ENCODE results near the gene MAP7D2. TPM values are rescaled to one million over a fixed set of nuclear protein-coding genes. Genes with fewer than 3 reads are reported as not detected.

MAP7D2 gene
- total RNA-seq, 1 experiment from 2014 or later, result 1.9 TPM

DNA sequence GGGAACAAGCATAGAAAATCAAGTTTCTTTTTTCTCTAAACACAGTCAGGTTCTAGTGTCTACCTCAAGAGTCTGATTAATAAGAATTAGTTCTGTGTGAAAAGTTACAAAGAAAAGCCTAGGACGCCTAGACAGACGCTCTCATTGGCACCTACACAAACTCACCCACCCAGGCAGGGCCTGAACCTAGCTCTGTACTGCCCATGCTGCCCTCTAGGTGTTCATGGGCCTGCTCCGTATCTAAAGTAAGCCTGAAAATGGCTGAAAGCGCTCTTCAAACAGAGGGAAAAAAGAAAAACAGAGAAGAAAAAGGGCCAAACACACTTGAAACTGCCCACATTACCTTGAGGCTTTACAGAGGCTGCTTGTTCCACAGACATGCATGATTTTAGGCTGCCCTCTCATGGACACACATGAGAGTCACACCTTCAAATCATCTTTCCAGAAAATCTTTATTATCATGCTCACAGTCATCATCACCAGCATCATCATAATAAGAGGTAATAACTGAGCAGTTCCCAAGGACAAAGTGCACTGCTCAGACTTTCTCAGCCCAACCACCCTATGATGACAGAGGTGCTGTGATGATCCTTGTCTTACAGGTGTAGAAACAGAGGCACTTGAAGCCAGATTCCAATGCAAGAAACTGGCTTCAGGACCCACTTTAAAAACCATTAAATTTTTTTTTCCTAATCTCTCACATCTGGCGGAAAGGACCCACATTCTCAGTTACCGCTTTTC is 49.6 kb downstream of the MAP7D2 start:
- WGBS (ENCODE audit: extremely low coverage, insufficient read length, low lambda C conversion rate), result no CpG with 5 or more reads among the region's 6 CpGs
- Histone ChIP-seq H3K4ac (ENCODE audit: low read depth, low read length) (no peak overlapping the region), H3K27me3 (ENCODE audit: insufficient read depth, low read length) (0 out of 2 replicates have a peak, but pooled peaks cover 3% of the 10 kb centered on the region), H3K23me2 (ENCODE audit: insufficient read length, low read depth, low read length, poor library complexity, severe bottlenecking) (no peaks in the 10 kb centered on the region), H3K9me3 (ENCODE audit: control insufficient read depth, low read depth, low read length) (peaks cover 48% of the 10 kb centered on the region), H3K79me1 (ENCODE audit: insufficient read depth, low read depth, low read length, poor library complexity, severe bottlenecking) (no peaks in the 10 kb centered on the region), H3K4me2 (ENCODE audit: insufficient read depth, insufficient read length, low read length) (no peak overlapping the region), H3K18ac (ENCODE audit: insufficient read length, low read depth, low read length) (no peak overlapping the region), H3T11ph (ENCODE audit: low read length) (no peak overlapping the region), H2BK120ac (ENCODE audit: low read depth, low read length, poor library complexity, severe bottlenecking) (no peak overlapping the region), H3K14ac (ENCODE audit: insufficient read depth, low read length) (no peak overlapping the region), H2BK20ac (ENCODE audit: low read depth, low read length, poor library complexity, severe bottlenecking) (no peak overlapping the region), H2AFZ (ENCODE audit: low read length) (peak overlapping the region; percentile 45), H3K9ac (ENCODE audit: extremely low read depth, insufficient read length, low read length) (no peak overlapping the region), H3K23ac (ENCODE audit: insufficient read length, low read depth, low read length) (no peak overlapping the region), H2BK12ac (ENCODE audit: insufficient read length, low read depth, low read length) (no peak overlapping the region), H4K8ac (replicated peaks; ENCODE audit: insufficient read length, low read depth, low read length) (no peak overlapping the region), H3K79me2 (ENCODE audit: insufficient read depth, low read length) (no peaks in the 10 kb centered on the region), H2AK5ac (ENCODE audit: insufficient read length, low read length) (no peak overlapping the region), H2BK5ac (ENCODE audit: insufficient read length, low read length) (no peak overlapping the region), H4K20me1 (ENCODE audit: control insufficient read depth, insufficient read depth, insufficient read length) (no peaks in the 10 kb centered on the region), H3K4me1 (ENCODE audit: insufficient read depth, low read length) (no peaks in the 10 kb centered on the region), H3K27ac (ENCODE audit: insufficient read length, low read depth, low read length) (no peak overlapping the region), H4K91ac (ENCODE audit: insufficient read length, low read depth, low read length) (no peak overlapping the region), H2BK15ac (ENCODE audit: low read depth, low read length) (no peak overlapping the region), H4K5ac (ENCODE audit: insufficient read length, low read depth, low read length) (no peak overlapping the region), H3K56ac (ENCODE audit: insufficient read length, low read depth, low read length) (no peak overlapping the region)
- Mint-ChIP-seq H3K27ac (no peak overlapping the region; a peak in 1 of 7 replicates), H3K4me1 (peaks cover 2% of the 10 kb centered on the region in 2 experiments; a peak in 2 of 4 replicates), H3K9me3 (peaks cover 64 to 70% of the 10 kb centered on the region in 2 experiments), H3K27me3 (ENCODE audit: low read depth) (no peaks in the 10 kb centered on the region), H3K36me3 (ENCODE audit: insufficient read depth in 1 of 3, low read depth in 3 of 3) (peaks cover 0 to 3% (median 0%) of the 10 kb centered on the region in 3 experiments; a peak in 1 of 7 replicates), H3K4me3 (no peak overlapping the region)
- no peak for DNase-seq
- TF ChIP-seq, protein P1, sequence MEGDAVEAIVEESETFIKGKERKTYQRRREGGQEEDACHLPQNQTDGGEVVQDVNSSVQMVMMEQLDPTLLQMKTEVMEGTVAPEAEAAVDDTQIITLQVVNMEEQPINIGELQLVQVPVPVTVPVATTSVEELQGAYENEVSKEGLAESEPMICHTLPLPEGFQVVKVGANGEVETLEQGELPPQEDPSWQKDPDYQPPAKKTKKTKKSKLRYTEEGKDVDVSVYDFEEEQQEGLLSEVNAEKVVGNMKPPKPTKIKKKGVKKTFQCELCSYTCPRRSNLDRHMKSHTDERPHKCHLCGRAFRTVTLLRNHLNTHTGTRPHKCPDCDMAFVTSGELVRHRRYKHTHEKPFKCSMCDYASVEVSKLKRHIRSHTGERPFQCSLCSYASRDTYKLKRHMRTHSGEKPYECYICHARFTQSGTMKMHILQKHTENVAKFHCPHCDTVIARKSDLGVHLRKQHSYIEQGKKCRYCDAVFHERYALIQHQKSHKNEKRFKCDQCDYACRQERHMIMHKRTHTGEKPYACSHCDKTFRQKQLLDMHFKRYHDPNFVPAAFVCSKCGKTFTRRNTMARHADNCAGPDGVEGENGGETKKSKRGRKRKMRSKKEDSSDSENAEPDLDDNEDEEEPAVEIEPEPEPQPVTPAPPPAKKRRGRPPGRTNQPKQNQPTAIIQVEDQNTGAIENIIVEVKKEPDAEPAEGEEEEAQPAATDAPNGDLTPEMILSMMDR (conservative IDR thresholded peaks at IDR 0.05), result peak; percentile 63
